HG02884 (cell line): Measurements from ENCODE around the gene KRIT1.
A peak's percentile ranks its signal among the peaks of the same experiment; 100 is the strongest.
"Not testable (repeated sequence)": the region's sequence is repeated elsewhere in the genome, so short reads cannot be mapped to it uniquely, and the experiment has no call there.

Source experiments
- ATAC-seq: cut with Tn5 transposase; IDR thresholded peaks from one replicate; pipeline ENCODE4 v1.9.1; 2021; ENCODE audit warnings: mild to moderate bottlenecking, moderate library complexity; ENCODE audit not compliant: unreplicated experiment

The KRIT1 gene

GRCh38 chr7:92245487-92246359 is at the start of gene KRIT1, which contains the start of gene ANKIB1:
Gene KRIT1 (minus strand): TSS chr7:92245914. CDS start chr7:92242135, 3,779 bp downstream.
Gene ANKIB1 (plus strand): TSS chr7:92245974. CDS start chr7:92294979, 49,005 bp downstream.
- ATAC-seq, result peak; percentile 66

DNA sequence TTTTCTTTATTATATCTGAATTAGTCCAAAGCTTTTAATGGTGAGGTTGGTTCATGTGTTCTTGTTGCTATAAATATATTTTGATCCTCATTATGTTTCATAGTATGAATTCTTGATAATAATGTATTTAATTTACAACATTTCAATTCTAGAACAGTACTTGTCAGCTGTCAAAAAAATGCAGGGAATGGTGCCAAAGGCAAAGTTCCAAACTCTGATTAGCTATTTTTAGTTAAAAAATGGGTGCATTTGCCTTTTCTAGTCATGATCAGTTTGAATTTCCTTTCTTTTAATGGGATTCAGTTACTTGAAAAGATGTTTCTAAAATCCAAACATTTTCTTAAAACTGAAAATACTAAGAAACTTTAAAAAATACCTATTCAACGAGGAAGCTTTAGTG is 49.7 kb upstream of the KRIT1 start:
- no peak for ATAC-seq

- ATAC-seq, result no peak
These were observed 48.3 kb upstream of the KRIT1 start for GRCh38 chr7:92293896-92294590.

- ATAC-seq, result no peak
These were observed 47.3 kb upstream of the KRIT1 start for GRCh38 chr7:92292981-92293380.

DNA sequence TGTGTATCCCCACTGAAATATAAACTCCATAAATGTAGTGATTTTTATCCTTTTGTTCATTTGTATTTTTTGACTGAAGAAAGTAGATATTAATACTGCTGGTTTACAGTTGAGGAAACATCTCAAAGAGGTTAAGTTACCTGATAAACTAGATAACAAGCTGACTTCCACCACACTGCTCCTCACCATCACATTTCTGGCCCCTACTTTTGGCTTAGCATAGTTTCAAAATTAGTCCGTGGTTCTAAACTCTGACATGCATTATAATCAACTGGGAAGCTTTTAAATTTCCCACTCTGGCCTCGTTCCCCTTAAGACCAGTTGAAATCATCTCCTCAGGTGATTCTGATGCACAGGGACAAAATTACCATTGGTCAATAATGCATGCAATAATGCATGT is 43.6 kb upstream of the KRIT1 start:
- no peak for ATAC-seq

DNA sequence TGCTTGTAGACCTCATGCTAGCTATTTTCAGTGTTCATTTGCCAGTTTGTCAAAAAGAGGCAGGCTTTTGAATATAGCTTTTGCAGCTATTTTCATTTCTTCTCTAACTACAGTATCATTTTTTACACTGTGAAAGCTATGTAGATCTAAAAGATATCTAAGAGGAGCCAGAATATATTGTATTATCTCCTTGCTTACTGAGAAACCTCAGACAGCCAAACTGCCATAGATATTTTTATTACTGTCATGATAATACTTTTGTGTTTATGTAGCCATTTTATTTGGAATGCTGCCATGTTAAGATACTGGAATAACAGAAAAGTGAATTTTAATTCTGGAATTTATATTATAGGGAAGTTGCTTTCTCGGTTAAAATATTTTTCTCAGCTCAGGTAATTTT is 37.2 kb upstream of the KRIT1 start:
- ATAC-seq, result no peak

DNA sequence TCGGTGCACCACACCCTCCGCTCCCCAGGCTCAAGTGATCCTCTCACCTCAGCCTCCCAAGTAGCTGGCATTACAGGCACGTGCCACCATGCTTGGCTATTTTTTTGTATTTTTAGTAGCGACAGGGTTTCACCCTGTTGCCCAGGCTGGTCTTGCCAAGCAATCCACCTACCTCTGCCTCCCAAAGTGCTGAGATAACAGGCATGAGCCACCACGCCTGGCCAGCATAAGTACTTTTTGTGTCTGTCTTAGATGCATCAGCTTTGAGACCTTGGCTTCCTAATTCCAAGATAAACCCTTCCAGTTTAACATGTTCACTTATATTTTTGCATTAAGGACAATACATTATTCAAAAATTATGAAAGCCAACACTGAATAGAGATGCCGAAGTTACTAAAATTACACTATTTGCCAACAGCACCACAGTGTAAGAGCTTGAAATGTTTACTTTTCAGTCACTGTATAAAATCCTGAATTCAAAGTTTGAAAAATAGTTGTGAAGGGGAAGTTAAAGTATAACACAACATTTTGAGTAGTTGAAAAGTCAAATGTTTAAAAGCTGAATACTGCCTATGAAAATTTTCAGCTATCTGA is 36.6 kb upstream of the KRIT1 start:
- no peak for ATAC-seq

DNA sequence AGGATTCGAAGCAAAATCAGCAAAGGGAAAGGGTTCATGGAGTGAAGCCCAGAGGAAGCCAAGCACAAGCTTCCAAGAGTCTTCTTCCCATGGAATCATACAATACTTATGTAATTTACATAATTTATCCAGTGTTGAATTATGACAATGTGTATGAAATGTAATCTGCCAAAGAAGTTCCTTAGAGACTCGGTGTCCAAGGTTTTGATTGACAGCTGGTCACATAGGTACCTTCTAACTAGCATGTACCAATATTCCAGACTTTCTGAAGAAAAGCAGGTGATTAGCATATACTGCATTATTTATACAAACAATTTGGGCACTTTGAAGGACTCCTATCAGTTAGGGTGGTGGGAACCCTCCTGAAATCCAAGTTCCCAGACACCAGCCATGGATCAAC is 35.3 kb upstream of the KRIT1 start:
- no peak for ATAC-seq

DNA sequence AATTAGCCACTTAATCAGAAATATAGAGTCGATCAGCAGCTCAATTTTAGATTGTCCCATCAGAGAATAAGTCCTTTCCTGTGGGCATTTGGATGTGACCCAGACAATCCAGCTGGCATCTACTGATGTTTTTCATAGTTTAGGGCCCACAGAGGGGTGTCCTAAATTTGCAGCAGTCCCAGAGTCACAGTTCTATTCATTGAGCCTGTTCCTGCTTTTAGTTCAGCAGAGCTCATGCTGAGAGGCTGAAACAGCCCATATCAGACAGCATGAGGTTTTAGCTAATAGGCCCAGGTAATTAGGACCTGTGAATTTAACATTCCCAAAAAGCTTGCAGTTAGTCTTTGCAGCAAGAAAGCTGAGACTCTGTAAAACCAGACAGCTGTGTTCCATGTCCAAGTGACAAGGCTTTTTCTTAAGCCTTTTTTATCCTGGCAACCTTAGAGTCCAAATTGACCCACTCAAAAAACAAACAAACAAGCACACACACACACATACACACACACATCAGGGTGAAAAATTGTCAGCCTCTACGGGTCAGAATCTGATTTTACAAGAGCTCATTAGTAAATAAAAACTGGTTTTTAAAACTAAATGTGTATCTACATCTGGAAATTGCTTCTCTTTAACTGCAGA is 33.8 kb upstream of the KRIT1 start:
- no peak for ATAC-seq

GRCh38 chr7:92276460-92276864 is 30.7 kb upstream of the KRIT1 start:
- peak; percentile 88 for ATAC-seq

DNA sequence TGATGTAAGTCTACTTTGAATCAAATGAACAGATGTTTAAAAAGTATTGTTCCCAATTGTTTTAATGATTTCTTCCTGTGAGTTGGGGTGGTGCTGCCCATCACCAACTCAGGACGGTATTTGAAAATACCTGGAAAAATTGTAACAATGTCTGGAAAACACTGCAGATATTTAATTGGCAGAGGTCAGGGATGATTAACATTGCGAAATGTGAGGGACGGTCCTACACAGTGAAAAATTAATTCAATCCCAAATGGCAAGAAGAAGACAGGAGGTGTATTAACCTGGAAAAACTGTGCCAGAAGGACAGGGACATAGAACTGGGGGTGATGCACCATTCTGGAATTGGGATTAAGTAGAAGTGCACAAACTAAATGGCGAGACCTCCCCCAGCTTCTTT is 29.6 kb upstream of the KRIT1 start:
- no peak for ATAC-seq

DNA sequence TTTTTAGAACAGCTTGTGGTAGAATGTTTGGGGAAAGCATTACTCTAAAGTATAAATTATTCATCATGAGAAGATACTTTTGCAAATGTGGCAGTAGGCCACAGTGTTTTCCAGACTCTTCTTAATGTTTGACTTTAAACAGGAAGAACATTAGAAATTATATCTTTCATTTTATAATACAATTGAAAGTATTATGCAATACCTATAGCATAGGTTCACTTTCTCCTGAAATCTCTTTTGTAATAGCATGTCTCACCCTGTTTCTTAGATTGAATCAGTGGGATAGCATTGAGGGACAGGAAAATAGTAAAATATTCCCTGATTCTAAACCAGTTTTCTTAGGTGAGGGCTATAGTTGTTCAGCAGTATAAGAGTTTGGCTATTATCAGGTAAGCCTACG is 23.2 kb upstream of the KRIT1 start:
- ATAC-seq, result no peak

GRCh38 chr7:92266415-92267241 is 20.9 kb upstream of the KRIT1 start:
- no peak for ATAC-seq

- no peak for ATAC-seq
These were observed 14.6 kb upstream of the KRIT1 start for GRCh38 chr7:92260248-92260781.

DNA sequence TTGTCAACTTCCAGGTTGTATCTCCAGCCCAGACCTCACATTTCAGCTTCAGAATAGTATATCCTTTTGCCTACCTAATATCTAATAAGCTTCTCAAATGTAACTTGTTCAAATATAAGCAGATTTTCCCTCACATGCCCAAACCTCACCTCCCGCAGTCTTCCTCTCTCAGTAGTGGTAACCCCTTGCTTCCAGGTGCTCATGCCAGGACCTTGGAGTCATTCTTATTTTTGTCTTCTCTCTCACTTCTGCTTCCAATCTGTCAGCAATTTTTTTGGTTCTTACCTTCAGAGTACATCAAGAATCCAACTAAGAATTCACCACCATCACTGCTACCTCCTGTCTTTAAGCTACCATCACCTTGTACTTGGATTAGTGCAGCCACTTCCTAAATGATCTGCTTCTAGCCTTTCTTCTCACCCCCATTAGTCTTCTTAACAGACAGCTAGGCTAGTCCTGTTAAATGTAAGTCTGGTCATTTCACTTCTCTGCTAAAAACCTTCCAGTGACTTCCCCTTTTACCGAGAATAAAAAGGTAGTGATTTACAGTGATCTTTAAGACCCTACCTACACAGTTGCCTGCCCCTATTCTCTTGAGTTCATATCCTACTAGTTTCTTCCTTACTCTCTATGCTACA is 14.0 kb upstream of the KRIT1 start:
- ATAC-seq, result no peak

- ATAC-seq, result no peak
These were observed 13.3 kb upstream of the KRIT1 start for GRCh38 chr7:92259062-92259461.

DNA sequence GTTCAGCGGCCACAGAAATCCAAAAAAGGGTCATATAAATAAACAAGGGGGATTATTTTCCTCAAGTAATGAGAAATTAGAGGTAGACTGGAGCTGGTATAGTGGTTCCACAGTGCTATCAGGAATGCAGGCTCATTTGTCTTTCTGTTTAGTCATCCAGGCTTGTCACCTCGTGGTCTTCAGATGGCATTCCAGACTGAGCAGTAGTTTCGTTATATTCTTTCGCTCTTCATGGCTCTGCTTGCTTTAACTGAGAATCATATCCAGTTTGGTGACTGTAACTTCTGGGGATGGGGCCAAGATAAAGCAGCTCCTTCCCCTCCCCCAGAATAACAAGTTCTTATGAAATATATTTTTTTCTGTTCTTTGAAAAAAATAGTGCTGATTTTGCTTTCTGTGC is 9.6 kb upstream of the KRIT1 start:
- no peak for ATAC-seq

GRCh38 chr7:92254800-92255199 is 9.1 kb upstream of the KRIT1 start:
- not testable (repeated sequence) for ATAC-seq

DNA sequence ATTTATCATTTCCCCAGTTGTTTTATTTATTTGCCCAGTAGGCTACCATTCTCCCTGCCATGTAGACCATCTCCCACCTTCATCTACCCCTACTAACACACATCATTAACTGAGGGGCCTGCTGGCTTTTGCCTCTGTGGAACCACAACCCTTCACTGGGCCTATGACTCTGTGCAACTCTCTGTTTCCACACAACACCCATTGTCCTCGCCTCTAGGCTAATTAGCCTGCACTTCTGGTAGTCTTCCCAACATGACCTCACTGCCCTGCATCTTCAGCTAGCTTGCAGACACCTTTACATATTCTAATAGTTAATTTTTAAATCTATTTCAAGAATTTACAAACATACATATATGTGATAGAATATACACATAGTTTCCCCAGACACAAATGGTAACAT is 7.5 kb upstream of the KRIT1 start:
- ATAC-seq, result no peak

DNA sequence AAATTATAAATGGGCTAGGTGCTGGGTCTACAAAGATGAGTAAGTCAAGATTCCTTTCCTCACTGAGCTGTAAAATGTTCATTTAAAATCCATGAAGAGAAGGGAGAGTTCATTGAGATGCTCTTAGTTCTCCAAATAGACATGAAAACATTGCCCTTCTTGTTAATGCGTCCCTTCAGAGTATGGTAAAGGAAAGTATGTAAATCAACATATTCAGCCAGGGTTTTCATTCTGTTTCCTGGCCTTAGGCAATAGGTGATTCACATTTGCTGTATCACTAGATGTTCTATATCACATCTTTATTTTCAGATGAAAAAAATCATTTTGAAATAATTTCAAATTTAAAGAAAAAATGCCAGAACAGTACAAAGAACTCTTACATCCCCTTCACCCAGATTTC is 5.5 kb upstream of the KRIT1 start:
- no peak for ATAC-seq
